Pons (tissue), 1 donor: ENCODE measurements around the gene ENPP1.
"Not testable (repeated sequence)": the region's sequence is repeated elsewhere in the genome, so short reads cannot be mapped to it uniquely, and the experiment has no call there.

ENCODE experiments used
- DNase-seq: peaks from one replicate; pipeline ENCODE4 v3.0.0-alpha.2; 2016; ENCODE audit warnings: low spot score

Gene ENPP1

DNA sequence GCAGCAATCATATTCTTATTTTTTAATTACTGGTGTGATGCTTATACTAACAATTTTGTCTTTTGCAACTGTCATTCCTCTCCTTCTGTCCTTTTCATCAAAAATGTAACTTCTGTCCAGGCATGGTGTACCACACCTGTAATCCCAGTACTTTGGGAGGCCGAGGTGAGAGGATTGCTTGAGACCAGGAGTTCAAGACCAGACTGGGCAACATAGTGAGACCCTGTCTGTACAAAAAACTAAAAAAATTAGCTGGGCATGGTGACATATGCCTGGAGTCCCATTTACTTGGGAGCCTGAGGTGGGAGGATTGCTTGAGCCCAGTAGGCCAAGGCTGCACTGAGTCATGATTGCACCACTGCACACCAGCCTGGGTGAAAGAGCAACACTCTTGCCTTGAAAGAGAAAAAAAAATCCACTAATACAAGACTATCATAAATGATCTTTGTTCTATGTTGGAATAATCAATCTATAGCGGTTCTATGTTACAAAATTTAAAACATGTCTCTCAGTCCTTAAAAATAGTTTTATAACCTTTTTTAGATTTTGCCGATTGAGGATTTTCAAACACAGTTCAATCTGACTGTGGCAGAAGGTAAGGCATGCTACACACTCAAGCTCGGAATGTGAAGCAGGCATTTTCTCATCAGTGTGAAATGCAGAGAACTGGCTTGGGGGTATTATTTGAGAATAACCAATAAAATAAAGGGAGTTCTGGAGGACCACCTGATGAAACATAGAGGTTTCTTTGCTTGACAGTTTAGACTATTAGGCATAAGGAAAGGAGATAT lies 70.4 kb downstream of the ENPP1 start:
- no peak for DNase-seq

DNA sequence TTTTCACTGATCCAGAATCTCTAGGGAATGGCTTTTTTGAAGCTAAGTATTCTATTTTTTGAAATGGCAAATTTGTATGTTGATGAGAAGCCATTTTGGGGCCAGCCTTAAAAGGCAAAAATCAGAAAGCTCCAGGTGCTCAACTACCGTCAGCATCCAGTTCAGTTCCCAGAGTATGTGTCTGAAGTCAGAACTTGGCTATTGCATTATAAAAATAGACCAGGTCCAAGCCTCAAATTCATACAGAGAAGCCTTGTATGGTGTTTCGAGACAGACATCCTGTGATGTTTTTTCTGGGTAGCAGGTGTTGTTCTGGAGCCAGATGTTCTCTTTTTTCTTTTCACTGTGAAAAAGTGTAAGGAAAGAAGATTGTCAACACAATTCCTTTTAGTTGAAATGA lies 75.2 kb downstream of the ENPP1 start:
- no peak for DNase-seq

DNA sequence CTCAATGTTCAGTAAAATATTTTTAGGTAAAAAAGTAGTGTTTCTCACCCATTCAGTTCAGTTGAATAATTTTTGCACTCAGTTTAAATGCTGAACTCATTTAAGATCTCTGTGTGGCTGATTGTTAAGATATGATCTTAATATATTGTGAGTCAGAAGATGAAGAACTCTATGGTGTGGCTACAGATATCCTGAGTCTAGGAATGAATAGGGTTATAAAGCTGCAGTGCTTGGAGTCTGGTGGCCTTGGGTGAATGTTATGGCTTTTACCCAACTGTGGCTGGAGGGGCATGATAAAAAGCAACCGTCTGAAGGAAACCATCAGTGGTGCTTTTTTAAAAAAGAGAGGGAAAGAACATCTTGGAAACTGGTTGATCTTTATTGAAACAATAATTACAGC lies 77.4 kb downstream of the ENPP1 start:
- no peak for DNase-seq

DNA sequence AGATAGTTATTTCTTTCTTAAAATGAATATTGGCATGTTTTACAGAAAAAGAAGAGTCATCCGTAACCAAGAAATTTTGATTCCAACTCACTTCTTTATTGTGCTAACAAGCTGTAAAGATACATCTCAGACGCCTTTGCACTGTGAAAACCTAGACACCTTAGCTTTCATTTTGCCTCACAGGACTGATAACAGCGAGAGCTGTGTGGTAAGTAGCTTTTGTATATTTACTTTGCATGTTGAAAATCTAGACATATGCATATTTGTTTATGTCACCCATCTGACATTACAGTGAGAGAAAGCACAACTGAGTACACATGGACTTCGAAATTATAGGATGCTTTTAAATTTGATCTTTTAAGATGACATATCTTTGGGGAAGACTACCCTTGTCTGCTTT lies 78.7 kb downstream of the ENPP1 start:
- no peak for DNase-seq

DNA sequence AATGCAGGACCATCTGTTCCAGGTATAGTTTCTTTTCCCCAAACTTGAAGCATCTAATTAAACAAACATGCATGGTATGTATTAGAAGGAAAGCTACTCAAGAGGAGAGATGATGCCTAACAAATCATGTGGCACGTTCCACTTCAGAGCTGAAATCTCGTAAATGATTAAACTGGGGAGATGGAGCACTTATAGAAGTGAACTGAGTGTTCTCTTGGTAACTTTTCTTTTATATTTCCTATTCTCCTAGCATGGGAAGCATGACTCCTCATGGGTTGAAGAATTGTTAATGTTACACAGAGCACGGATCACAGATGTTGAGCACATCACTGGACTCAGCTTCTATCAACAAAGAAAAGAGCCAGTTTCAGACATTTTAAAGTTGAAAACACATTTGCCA lies 82.3 kb downstream of the ENPP1 start:
- DNase-seq = no peak

DNA sequence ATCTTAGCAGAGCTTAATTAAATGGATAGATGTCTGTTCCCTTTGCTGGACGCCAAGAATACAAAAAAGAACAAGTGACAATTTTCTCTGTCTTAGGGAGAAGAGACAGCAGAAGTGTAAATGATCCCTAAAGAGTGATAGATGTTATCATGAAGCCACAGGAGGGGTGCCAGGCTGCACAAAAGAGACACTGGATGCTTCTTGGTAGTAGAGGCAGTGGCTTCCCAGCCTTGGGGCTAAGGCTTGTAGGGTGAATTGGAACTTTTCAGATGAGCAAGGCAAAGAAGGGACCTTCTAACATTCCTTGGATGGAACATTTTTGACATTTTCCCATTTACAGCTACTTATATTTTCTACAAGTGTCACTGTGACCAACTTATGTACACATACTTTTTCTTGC lies 85.4 kb downstream of the ENPP1 start:
- no peak for DNase-seq

DNA sequence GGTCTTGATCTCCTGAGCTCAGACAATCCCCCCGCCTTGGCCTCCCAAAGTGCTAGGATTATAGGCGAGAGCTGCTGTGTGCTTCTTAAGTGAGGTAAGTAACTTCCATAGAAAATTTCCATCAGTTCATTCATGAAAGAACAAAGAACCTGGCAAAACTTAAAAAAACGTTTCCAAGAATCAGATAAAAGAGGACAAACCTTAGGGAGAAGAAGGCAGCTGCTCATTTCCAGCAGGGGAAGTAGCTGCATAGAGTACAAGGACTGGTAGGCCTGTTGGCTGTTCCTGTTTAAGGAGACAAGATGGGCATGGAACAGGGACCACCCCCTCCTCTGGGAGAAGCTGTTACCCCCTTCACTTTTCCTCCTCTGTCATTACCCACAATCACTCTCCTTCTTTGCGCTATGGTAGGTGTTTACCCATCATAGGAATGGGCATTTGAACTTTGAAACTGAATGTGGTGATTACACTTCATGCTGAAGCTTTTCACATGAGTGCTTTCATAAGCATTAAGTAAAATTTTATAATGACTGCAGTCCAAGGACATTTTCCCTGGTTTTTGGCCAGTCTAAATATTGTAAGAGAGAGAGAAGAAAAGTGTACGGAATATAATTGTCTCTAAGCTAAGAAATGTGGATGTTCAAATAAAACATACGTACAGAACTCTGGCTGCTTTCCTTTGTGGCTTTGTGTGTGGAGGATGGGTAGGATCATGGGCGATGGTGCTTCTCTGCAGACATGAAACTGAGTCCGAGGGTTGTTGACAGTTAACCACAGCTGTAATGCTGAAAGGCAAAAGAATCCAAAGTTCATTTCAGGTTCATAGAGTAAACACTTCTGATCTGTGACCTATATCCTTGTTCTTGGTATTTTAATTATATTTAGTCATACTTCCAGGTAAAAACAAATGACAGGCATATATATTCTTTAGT lies 86.9 kb downstream of the ENPP1 start:
- no peak for DNase-seq

DNA sequence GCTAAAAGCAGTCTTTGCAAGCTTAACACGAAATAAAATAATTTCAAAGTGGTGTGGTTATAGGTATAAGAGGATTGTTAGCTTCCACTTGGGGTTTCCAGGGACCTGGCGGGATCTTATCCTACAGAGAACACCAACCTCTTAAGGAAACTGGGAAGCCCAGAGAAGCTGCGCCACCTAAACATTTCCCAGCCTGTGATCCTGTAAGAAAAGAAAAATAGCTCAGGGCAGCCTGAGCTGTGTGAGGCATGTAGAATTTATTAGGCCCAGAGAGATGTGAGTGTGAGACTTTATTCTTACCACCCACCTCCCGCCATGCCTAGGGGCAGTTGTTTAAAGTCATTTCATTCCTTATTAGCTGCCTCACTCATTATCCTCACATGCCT lies 89.2 kb downstream of the ENPP1 start:
- DNase-seq = no peak

DNA sequence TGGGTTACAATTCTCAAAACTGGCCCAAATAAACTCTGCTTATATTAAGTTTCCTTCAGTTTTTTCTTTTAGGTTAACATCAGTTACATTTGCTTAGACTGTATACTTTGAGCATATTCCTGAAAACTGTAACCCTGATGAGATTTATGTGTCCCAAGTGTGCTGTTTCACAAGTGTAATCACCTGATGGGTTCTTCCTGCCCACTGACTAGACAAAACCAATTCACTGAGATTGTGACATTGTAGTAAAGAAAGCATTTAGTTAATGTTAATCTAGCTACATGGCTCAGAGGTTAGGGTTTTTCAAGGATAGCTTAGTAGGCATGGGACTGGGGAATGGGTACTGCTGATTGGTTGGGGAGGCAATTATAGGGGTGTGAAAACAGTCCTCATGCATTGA lies 89.8 kb downstream of the ENPP1 start:
- no peak for DNase-seq

DNA sequence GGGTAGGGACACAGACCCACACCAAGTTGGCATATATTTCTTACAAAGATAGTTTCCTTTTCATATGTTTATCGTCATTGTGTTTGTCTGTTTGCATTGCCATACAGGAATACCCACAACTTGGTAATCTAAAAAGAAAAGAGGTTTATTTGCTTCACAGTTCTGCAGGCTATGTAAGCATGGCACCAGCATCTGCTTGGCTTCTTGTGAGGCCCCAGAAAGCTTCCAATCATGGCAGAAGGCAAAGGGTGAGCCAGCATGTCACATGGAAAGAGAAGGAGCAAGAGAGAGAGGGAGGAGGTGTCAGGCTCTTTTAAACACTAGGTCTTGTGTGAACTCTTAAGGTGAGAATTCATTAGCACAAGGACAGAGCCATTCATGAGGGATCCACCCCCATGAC lies 90.9 kb downstream of the ENPP1 start:
- no peak for DNase-seq

DNA sequence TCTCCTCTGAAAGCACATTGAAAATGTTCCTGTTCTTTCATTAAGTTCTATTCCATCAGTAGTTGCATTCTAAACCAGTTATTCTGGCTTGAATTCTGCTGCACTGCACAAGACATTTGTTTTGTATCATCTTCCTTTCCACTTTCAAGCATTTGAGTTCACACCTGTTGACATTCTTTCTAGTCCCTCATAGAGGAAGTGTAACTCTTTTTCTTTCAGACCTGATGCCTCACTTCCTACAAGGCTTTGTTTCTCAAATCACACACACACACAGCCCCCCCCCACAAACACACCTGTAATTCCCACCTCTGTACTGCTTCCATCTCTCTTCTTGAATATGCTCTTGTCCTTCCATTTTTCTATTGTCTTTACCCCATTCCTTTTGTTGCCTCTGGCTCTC lies 92.4 kb downstream of the ENPP1 start:
- no peak for DNase-seq

DNA sequence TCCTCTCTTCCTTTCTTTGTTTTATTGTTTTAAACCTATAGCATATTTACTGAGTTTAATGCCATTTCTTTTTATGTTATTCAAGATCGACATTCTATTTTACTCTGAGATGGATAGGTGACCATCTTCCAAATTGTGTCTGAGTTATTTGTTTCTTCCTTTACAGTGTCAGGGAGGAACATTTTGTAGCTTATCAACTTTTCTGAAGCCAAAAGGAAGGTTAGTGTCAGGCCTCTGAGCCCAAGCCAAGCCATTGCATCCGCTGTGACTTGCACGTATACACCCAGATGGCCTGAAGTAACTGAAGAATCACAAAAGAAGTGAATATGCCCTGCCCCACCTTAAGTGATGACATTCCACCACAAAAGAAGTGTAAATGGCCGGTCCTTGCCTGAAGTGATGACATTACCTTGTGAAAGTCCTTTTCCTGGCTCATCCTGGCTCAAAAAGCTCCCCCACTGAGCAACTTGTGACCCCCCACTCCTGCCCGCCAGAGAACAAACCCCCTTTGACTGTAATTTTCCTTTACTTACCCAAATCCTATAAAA lies 93.6 kb downstream of the ENPP1 start:
- not testable (repeated sequence) for DNase-seq

DNA sequence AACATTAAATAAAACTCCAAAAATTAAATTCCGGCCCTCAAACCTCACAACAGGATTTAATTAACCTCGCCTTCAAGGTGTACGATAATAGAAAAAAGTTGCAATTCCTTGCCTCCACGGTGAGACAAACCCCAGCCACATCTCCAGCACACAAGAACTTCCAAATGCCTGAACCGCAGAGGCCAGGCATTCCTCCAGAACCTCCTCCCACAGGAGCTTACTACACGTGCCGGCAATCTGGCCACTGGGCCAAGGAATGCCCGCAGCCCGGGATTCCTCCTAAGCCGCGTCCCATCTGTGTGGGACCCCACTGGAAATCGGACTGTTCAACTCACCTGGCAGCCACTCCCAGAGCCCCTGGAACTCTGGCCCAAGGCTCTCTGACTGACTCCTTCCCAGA lies 95.9 kb downstream of the ENPP1 start:
- not testable (repeated sequence) for DNase-seq

DNA sequence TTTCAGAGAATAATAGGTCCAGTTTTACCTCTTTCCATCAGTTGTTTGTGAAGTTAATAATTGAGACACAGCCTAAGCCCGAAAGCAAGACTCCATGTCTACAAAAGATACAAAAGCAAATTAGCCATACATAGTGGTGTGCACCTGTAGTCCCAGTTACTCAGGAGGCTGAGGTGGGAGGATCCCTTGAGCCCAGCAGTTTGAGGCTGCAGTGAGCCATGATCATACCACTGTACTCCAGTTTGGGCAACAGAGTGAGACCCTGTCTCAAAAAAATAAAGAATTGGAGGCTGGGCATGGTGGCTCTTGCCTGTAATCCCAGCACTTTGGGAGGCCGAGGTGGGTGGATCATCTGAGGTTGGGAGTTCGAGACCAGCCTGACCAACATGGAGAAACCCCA lies 101.0 kb downstream of the ENPP1 start:
- DNase-seq = not testable (repeated sequence)

DNA sequence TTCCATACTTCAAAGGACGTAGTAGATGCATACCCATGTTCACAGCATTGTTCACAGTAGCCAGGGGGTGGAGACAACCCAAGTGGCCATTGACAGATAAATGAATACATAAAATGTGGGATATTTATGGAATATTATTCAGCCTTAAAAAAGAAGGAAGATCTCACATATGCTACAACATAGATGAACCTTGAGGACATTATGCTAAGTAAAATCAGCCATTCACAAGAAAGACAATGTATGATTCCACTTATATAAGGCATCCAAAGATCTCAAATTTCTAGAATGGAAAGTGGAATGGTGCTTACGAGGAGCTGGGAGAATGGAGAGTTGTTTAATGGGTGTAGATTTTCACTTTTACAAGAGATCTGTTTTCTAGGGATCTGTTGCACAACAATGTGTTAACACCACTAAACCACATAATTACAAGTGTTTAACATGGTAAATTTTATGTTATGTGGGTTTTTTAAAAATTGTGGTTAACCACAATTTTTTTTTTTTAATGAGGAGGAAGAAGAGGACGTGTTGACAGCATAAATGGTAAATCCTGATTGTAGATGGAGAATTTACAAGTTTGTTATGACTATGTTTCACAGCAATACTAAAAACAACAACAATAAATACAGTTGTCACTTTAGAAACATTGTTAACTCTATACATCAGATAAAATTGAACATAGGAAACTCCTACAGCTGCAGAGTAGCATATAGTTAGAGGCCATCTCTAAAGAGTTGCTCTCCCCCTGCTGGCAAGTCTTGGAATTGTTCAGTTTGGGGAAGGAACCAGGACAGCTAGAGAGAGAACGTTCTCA lies 101.8 kb downstream of the ENPP1 start:
- DNase-seq = peak; percentile 80

DNA sequence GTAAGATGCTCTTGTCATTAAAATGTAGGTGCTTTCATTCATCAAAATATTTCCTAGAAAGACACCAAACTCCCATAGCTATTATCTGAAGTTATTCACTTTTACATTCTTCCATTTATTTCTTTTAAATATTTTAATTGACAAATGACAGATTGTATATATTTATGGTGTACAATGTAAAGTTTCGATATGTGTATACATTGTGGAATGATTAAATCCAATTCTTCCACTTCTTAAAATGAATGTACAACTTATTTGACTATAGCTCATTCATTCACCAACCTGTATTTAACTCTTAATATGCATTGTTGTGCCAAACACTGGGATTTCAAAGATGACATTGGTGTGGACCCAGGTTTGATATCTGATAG lies 102.4 kb downstream of the ENPP1 start:
- no peak for DNase-seq

DNA sequence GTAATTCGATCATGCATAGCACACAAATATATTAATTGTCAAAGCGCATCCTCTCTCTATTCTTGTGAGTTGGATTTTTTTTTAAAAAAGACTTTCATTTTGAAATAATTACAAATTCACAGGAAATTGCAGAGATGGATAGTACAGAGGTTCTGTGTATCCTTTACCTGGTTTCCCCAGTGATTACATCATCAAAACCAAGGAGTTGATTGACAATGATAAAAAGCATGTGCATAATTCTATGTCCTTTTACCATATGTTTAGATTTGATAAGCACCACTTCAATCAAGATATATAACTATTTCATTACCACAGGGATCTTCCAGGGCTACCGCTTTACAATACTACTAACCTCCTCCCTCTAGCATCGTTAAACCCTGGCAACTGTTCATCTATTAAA lies 103.1 kb downstream of the ENPP1 start:
- DNase-seq = no peak

DNA sequence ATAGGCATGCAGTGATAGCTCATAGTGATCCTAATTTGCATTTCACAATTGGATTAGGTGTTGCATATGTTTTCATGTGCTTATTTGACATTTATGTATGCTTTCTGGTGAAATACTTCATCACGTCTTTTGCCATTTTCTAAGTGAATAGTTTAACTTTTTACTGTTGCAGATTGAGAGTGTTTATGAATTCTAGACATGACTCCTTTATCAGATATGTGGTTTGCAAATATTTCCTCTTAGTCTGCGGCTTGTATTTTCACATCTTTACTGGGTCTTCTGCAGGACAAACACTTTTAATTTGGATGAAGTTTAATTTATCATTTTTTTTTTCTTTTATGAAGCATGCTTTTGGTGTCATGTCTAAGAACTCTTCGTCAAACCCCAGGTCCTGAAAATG lies 104.1 kb downstream of the ENPP1 start:
- no peak for DNase-seq

DNA sequence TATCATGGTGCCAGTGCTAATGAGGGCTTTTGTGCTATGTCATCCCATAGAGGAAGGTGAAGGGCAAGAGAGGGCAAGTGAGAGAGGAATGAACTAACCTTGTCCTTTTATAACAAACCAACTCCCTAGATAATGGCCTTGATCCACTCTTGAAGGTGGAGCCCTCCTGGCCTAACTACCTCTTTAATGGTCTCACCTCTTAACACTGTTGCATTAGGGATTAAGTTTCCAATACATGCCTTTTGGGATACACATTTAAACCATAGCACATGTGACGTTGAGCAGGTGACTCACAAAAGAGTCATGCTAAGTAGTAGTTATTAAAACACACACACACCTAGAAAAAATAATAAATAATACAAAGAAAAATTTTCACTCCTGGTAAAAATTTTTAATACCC lies 106.4 kb downstream of the ENPP1 start:
- no peak for DNase-seq

DNA sequence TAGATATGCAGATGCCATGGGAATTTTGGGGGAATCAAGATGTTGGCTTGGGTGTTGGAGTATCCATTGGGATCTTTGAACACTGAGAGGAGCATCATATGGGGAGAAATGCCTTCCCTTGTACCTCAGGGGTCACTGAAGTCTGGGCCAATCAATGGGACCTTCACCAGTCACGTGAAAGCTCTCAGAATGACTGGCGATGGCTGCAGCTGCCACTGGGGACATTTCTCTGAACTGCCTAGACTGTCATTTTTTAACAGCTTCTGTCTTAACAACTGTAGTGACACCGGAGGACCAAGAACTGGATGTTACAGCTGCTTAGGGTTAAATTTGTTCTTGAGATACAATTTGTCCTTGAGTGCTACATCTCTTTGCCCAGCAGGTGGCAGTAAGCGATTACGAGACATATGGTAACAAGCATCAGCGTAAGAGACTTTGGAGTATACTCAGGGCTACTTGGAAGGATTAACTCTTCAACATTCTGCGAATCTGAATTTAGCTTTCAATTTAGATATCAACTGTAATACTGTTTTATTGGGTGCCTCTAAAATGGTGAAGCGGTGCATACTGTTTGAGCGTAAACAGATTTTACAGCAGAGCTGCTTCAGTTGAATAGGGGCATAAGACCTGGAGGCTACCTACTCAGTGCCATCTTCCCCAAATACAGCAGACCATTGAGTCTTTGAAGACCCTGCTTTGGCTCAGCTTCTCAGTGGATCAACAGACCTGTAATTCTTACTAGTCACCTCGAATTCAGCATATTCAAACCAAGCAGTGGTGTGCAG lies 107.3 kb downstream of the ENPP1 start:
- peak; percentile 85 for DNase-seq

DNA sequence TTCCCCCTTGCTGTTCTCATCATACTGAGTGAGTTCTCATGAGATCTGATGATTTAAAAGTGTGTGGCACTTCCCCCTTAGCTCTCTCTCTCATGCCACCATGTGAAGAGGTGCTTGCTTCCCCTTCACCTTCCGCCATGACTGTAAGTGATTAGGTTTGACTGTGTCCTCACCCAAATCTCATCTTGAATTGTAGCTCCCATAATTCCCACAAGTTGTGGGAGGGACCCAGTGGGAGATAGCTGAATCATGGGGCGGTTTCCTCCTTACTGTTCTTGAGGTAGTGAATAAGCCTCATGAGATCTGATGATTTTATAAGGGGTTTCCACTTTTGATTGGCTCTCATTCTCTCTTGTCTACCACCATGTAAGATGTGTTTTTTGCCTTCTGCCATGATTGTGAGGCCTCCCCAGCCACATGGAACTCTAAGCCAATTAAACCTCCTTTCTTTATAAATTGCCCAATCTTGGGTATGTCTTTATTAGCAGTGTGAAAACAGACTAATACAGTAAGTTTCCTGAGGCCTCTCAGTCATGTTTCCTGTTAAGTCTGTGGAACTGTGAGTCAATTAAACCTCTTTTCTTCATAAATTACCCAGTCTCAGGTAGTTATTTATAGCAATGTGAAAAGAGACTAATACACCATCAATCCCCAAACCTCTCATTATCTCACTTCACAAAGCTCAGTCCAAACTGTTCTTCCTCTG lies 108.4 kb downstream of the ENPP1 start:
- DNase-seq = not testable (repeated sequence)
